CD4-positive, CD25-positive, alpha-beta regulatory T cell (primary cell): ENCODE data around the gene CD72. TPM values are rescaled to one million over a fixed set of nuclear protein-coding genes. Genes with fewer than 3 reads are reported as not detected.

Experiments
- ATAC-seq, 2 donors: fragments of 150-1000 bp; cut with Tn5 transposase; one replicate each; pipeline ENCODE4 v1.10.0; 2021; ENCODE audit warnings: low read depth in 2 of 2, moderate number of reproducible peaks in 2 of 2, moderate library complexity in 1 of 2
- DNase-seq, 3 donors: peaks; one replicate each; pipeline versions ENCODE4 v3.0.0 to v3.0.0-alpha.2; 2012 to 2022; ENCODE audit warnings: mixed read lengths in 1 of 3
- H3K27ac ChIP-seq: one replicate; pipeline ENCODE4 v1.7.0; 2013; ENCODE audit warnings: mild to moderate bottlenecking, low read length; ENCODE audit not compliant: insufficient read depth, poor library complexity, severe bottlenecking
- H3K27me3 ChIP-seq: one replicate; pipeline ENCODE4 v1.7.0; 2013; ENCODE audit warnings: low read length; ENCODE audit not compliant: control insufficient read depth, insufficient read depth
- H3K36me3 ChIP-seq: one replicate; pipeline ENCODE4 v1.7.0; 2013; ENCODE audit warnings: mild to moderate bottlenecking, low read length, moderate library complexity; ENCODE audit not compliant: control insufficient read depth, insufficient read depth
- H3K4me1 ChIP-seq: 2 replicates; pipeline ENCODE4 v1.7.0; 2013; ENCODE audit warnings: mild to moderate bottlenecking, low read length; ENCODE audit not compliant: insufficient read depth, control insufficient read depth, poor library complexity, severe bottlenecking
- H3K4me3 ChIP-seq: one replicate; pipeline ENCODE4 v1.7.0; 2013; ENCODE audit warnings: low read depth, mild to moderate bottlenecking, low read length, moderate library complexity
- H3K9me3 ChIP-seq, 2 experiments: 1 replicate in 1 of 2; 2 replicates in 1 of 2; pipeline ENCODE4 v1.7.0; 2013; ENCODE audit warnings: low read length in 2 of 2, mild to moderate bottlenecking in 1 of 2, moderate library complexity in 1 of 2; ENCODE audit not compliant: control insufficient read depth in 2 of 2
- H3K27ac Mint-ChIP-seq, 3 donors: one replicate each; pipeline ENCODE4 v1.8.0; 2020 to 2022; ENCODE audit warnings: mild to moderate bottlenecking in 3 of 3, mixed read lengths in 3 of 3, moderate library complexity in 2 of 3
- H3K27me3 Mint-ChIP-seq: one replicate; pipeline ENCODE4 v1.8.0; 2022; ENCODE audit warnings: mild to moderate bottlenecking, mixed read lengths
- H3K36me3 Mint-ChIP-seq: one replicate; pipeline ENCODE4 v1.8.0; 2020; ENCODE audit warnings: mixed read lengths
- H3K4me1 Mint-ChIP-seq, 4 donors: one replicate each; pipeline ENCODE4 v1.8.0; 2020 to 2022; ENCODE audit warnings: mixed read lengths in 4 of 4, mild to moderate bottlenecking in 1 of 4
- H3K4me3 Mint-ChIP-seq, 4 donors: one replicate each; pipeline ENCODE4 v1.8.0; 2020 to 2022; ENCODE audit warnings: mild to moderate bottlenecking in 4 of 4, mixed read lengths in 4 of 4, moderate library complexity in 3 of 4
- H3K9me3 Mint-ChIP-seq, 7 donors: one replicate each; pipeline ENCODE4 v1.8.0; 2020 to 2022; ENCODE audit warnings: mixed read lengths in 7 of 7, mild to moderate bottlenecking in 3 of 7, moderate library complexity in 2 of 7
- polyA plus RNA-seq, 4 donors: library from polyadenylated mRNA; unstranded; fragments of 300-500 nt; fragmentation: Illumina TruSeq; gene quantifications; one replicate each; pipeline ENCODE4 v1.2.3, GENCODE V29; 2021
- total RNA-seq: library from RNA; stranded (reverse); gene quantifications from one replicate; pipeline ENCODE4 v1.2.3, GENCODE V29; 2022

Gene CD72
- total and polyA plus RNA-seq, 5 donors from 2014 or later: 1.0 to 7.9 (median 2.7) TPM

- H3K36me3 Mint-ChIP-seq: peaks cover 13% of the 10 kb centered on the region
- H3K4me3 ChIP-seq: no peak overlapping the region
- DNase-seq: no peak
- peaks cover 6 to 13% (median 7%) of the 10 kb centered on the region in 4 donors for H3K4me1 Mint-ChIP-seq
- H3K27ac ChIP-seq: no peak overlapping the region
- no peak for ATAC-seq
- no peaks in the 10 kb centered on the region for H3K27me3 Mint-ChIP-seq
- H3K27ac Mint-ChIP-seq: no peak overlapping the region
- no peaks in the 10 kb centered on the region for H3K36me3 ChIP-seq
- H3K4me1 ChIP-seq: no peaks in the 10 kb centered on the region
- no peaks in the 10 kb centered on the region for H3K27me3 ChIP-seq
- H3K4me3 Mint-ChIP-seq: no peak overlapping the region
- no peaks in the 10 kb centered on the region for H3K9me3 ChIP-seq
- no peaks in the 10 kb centered on the region for H3K9me3 Mint-ChIP-seq
Observed at GRCh38 chr9:35568196-35568595, 50.0 kb downstream of the CD72 start.

GRCh38 chr9:35566417-35566816, 51.8 kb downstream of the CD72 start:
- Histone ChIP-seq H3K27me3 (no peaks in the 10 kb centered on the region), H3K36me3 (no peaks in the 10 kb centered on the region), H3K27ac (no peak overlapping the region), H3K4me1 (no peaks in the 10 kb centered on the region), H3K9me3 (no peaks in the 10 kb centered on the region), H3K4me3 (no peak overlapping the region)
- no peak for DNase-seq
- no peaks in the 10 kb centered on the region for H3K27me3 Mint-ChIP-seq
- peaks cover 6 to 13% (median 7%) of the 10 kb centered on the region in 4 donors for H3K4me1 Mint-ChIP-seq
- no peak overlapping the region for H3K4me3 Mint-ChIP-seq
- no peak for ATAC-seq
- H3K36me3 Mint-ChIP-seq: peaks cover 13% of the 10 kb centered on the region
- H3K27ac Mint-ChIP-seq: peak overlapping the region in 1 of 3 donors; percentile 58
- no peaks in the 10 kb centered on the region for H3K9me3 Mint-ChIP-seq

- H3K9me3 Mint-ChIP-seq: no peaks in the 10 kb centered on the region
- no peaks in the 10 kb centered on the region for H3K27me3 ChIP-seq
- ATAC-seq (no peak), DNase-seq (no peak)
- H3K27ac ChIP-seq: no peak overlapping the region
- no peak overlapping the region for H3K27ac Mint-ChIP-seq
- peaks cover 0 to 5% (median under 1%) of the 10 kb centered on the region in 4 donors for H3K4me1 Mint-ChIP-seq
- no peaks in the 10 kb centered on the region for H3K36me3 ChIP-seq
- no peak overlapping the region for H3K4me3 ChIP-seq
- peaks cover 13% of the 10 kb centered on the region for H3K36me3 Mint-ChIP-seq
- H3K27me3 Mint-ChIP-seq: no peaks in the 10 kb centered on the region
- no peaks in the 10 kb centered on the region for H3K4me1 ChIP-seq
- no peaks in the 10 kb centered on the region for H3K9me3 ChIP-seq
- H3K4me3 Mint-ChIP-seq: no peak overlapping the region
Observed at GRCh38 chr9:35564658-35565061, 53.6 kb downstream of the CD72 start.

- H3K27ac ChIP-seq: no peak overlapping the region
- DNase-seq (no peak), ATAC-seq (no peak)
- Mint-ChIP-seq H3K4me1 (peaks cover 0 to under 1% (median 0%) of the 10 kb centered on the region in 4 donors), H3K27me3 (no peaks in the 10 kb centered on the region), H3K36me3 (peaks cover 13% of the 10 kb centered on the region), H3K9me3 (no peaks in the 10 kb centered on the region), H3K4me3 (peak overlapping the region in 1 of 4 donors; percentile 24), H3K27ac (no peak overlapping the region)
- H3K36me3 ChIP-seq: no peaks in the 10 kb centered on the region
- H3K27me3 ChIP-seq: no peaks in the 10 kb centered on the region
- no peaks in the 10 kb centered on the region for H3K9me3 ChIP-seq
- H3K4me3 ChIP-seq: no peak overlapping the region
- no peaks in the 10 kb centered on the region for H3K4me1 ChIP-seq
Observed at GRCh38 chr9:35563791-35564197, 54.4 kb downstream of the CD72 start.

- no peaks in the 10 kb centered on the region for H3K27me3 ChIP-seq
- no peak for ATAC-seq
Observed at GRCh38 chr9:35562895-35563780, 55.1 kb downstream of the CD72 start.

GRCh38 chr9:35561468-35562261, 56.5 kb downstream of the CD72 start:
- H3K27ac ChIP-seq: no peak overlapping the region
- Mint-ChIP-seq H3K4me3 (no peak overlapping the region), H3K36me3 (peaks cover 13% of the 10 kb centered on the region), H3K4me1 (peaks cover 0 to 5% (median 1%) of the 10 kb centered on the region in 4 donors), H3K27me3 (no peaks in the 10 kb centered on the region), H3K27ac (no peak overlapping the region), H3K9me3 (no peaks in the 10 kb centered on the region)
- ATAC-seq: no peak
- H3K36me3 ChIP-seq: no peaks in the 10 kb centered on the region
- H3K27me3 ChIP-seq: no peaks in the 10 kb centered on the region
- H3K4me1 ChIP-seq: no peaks in the 10 kb centered on the region
- DNase-seq: no peak
- H3K4me3 ChIP-seq: no peak overlapping the region
- H3K9me3 ChIP-seq: no peaks in the 10 kb centered on the region

More at GRCh38 chr9:35562895-35563780, 55.1 kb downstream of the CD72 start:
- no peak overlapping the region for H3K4me3 ChIP-seq
- no peaks in the 10 kb centered on the region for H3K36me3 ChIP-seq
- peaks cover 13% of the 10 kb centered on the region for H3K36me3 Mint-ChIP-seq
- no peak for DNase-seq
- H3K27ac ChIP-seq: no peak overlapping the region
- no peaks in the 10 kb centered on the region for H3K4me1 ChIP-seq
- no peak overlapping the region for H3K4me3 Mint-ChIP-seq
- H3K9me3 Mint-ChIP-seq: no peaks in the 10 kb centered on the region
- H3K27me3 Mint-ChIP-seq: no peaks in the 10 kb centered on the region
- no peaks in the 10 kb centered on the region for H3K9me3 ChIP-seq
- peaks cover 0 to 2% (median 0%) of the 10 kb centered on the region in 4 donors for H3K4me1 Mint-ChIP-seq
- H3K27ac Mint-ChIP-seq: no peak overlapping the region

GRCh38 chr9:35560625-35561337, 57.4 kb downstream of the CD72 start:
- H3K9me3 ChIP-seq: no peaks in the 10 kb centered on the region
- H3K36me3 ChIP-seq: no peaks in the 10 kb centered on the region
- no peak for ATAC-seq
- Mint-ChIP-seq H3K4me3 (no peak overlapping the region), H3K27me3 (peaks cover 2% of the 10 kb centered on the region), H3K36me3 (peaks cover 13% of the 10 kb centered on the region), H3K4me1 (peaks cover 0 to 5% (median 1%) of the 10 kb centered on the region in 4 donors), H3K27ac (no peak overlapping the region), H3K9me3 (no peaks in the 10 kb centered on the region)
- H3K27me3 ChIP-seq: no peaks in the 10 kb centered on the region
- DNase-seq: no peak
- no peaks in the 10 kb centered on the region for H3K4me1 ChIP-seq
- no peak overlapping the region for H3K4me3 ChIP-seq
- no peak overlapping the region for H3K27ac ChIP-seq
